NCI-H524 treated with DMSO at 0.1 percent for 48 hours (cell line): ENCODE measurements around the gene IRAG1.

Experiments used
- DNase-seq: peaks from one replicate; lab custom pipeline; 2025; lab: John Stamatoyannopoulos, UW

The IRAG1 gene

GRCh38 chr11:10646005-10646404 is 47.5 kb downstream of the IRAG1 start:
- no peak for DNase-seq

DNA sequence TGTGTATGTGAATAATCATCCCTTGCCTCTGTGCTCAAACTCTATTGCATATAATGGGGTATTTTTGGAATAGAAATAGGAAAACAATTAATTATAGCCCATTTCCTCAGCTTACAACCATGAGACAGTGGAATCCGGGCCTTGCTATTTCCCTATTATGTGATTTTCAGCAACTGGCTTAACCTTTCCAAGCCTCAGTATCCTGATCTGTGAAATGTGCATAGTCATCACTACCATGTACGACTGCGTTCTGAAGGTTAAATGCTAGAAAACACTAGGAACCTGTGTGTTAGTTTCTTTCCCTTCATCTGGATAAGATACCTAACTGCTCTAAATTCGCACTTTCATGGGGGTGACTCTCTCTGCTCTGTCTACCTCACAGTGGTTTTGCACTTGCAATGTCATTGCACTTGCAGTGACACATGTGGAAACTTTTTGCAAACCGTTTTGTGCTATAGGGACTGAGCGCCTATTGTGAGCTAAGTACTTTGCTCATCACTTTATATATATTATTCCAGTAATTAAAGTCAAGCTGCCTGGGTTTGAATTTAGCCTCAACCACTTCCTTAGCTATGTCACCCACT is 48.3 kb downstream of the IRAG1 start:
- DNase-seq: no peak
